ENCODE data around the gene SLC2A4.

SLC2A4 gene

DNA sequence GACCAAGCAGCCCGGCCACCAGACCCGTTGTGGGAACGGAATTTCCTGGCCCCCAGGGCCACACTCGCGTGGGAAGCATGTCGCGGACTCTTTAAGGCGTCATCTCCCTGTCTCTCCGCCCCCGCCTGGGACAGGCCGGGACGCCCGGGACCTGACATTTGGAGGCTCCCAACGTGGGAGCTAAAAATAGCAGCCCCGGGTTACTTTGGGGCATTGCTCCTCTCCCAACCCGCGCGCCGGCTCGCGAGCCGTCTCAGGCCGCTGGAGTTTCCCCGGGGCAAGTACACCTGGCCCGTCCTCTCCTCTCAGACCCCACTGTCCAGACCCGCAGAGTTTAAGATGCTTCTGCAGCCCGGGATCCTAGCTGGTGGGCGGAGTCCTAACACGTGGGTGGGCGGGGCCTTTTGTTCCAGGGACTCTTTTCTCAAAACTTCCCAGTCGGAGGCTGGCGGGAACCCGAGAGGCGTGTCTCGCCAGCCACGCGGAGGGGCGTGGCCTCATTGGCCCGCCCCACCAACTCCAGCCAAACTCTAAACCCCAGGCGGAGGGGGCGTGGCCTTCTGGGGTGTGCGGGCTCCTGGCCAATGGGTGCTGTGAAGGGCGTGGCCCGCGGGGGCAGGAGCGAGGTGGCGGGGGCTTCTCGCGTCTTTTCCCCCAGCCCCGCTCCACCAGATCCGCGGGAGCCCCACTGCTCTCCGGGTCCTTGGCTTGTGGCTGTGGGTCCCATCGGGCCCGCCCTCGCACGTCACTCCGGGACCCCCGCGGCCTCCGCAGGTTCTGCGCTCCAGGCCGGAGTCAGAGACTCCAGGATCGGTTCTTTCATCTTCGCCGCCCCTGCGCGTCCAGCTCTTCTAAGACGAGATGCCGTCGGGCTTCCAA is at the start of gene SLC2A4:
TSS of gene SLC2A4 (plus strand) at position 645 of the 879 bp plus-strand sequence. CDS start at position 862, 217 bp downstream.
- peak within 1 kb of the TSS; percentile 53 to 85 for H3K4me3 ChIP-seq (ENCODE audit: low read depth in 1 of 2, low read length in 2 of 2)

GRCh38 chr17:7232114-7232513 is 49.4 kb upstream of the SLC2A4 start:
- H3K27ac ChIP-seq (ENCODE audit: low read depth, low read length), result no peak overlapping the region
- H3K9ac ChIP-seq (ENCODE audit: low read length), result no peak overlapping the region
- H3K9me3 ChIP-seq (ENCODE audit: low read length), result no peaks in the 10 kb centered on the region
- peaks cover 33% of the 10 kb centered on the region for H3K4me1 ChIP-seq (ENCODE audit: insufficient read depth, low read length)
- no peak overlapping the region for H3K4me3 ChIP-seq (ENCODE audit: low read depth in 1 of 2, low read length in 2 of 2)
- peaks cover 57% of the 10 kb centered on the region for H3K36me3 ChIP-seq (ENCODE audit: insufficient read depth, low read length)
- H3K27me3 ChIP-seq (ENCODE audit: control insufficient read depth in 1 of 2, insufficient read depth in 2 of 2, low read length in 2 of 2), result no peaks in the 10 kb centered on the region

More for the DNA sequence above, at the start of gene SLC2A4:
- Histone ChIP-seq H3K9me3 (ENCODE audit: low read length) (no peaks in the 10 kb centered on the region), H3K36me3 (ENCODE audit: insufficient read depth, low read length) (peaks cover 27% of the 10 kb centered on the region), H3K4me1 (ENCODE audit: insufficient read depth, low read length) (peaks cover 32% of the 10 kb centered on the region), H3K27ac (ENCODE audit: low read depth, low read length) (peak within 1 kb of the TSS; percentile 92), H3K9ac (ENCODE audit: low read length) (peak within 1 kb of the TSS; percentile 81), H3K27me3 (ENCODE audit: control insufficient read depth in 1 of 2, insufficient read depth in 2 of 2, low read length in 2 of 2) (no peaks in the 10 kb centered on the region)

DNA sequence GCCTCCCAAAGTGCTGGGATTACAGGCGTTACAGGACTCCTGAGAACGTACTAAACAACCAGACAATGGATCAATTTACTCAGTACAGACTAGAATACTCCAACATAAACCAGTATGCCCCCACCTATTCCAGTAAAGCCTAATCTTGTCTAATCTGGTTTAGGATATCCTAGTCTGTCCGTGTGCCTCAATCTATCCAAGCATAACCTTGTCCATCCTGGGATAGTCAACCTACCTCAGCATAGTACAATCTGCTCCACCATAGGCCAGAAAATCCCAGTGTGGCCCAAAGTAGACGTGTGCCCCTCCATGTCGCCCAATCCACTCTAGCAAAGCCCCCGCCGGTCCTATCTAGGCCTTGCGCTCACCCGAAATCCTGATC is 47.8 kb upstream of the SLC2A4 start:
- H3K27me3 ChIP-seq (ENCODE audit: control insufficient read depth in 1 of 2, insufficient read depth in 2 of 2, low read length in 2 of 2), result no peaks in the 10 kb centered on the region
- peaks cover 37% of the 10 kb centered on the region for H3K4me1 ChIP-seq (ENCODE audit: insufficient read depth, low read length)
- H3K27ac ChIP-seq (ENCODE audit: low read depth, low read length), result peak overlapping the region; percentile 87

GRCh38 chr17:7234083-7234951 is 47.2 kb upstream of the SLC2A4 start, which contains the start of gene DVL2:
DVL2 (minus strand) TSS chr17:7234517; CDS start chr17:7234262, 255 bp downstream.
- Histone ChIP-seq H3K9ac (ENCODE audit: low read length) (peak within 1 kb of the TSS; percentile 23), H3K9me3 (ENCODE audit: low read length) (no peaks in the 10 kb centered on the region), H3K36me3 (ENCODE audit: insufficient read depth, low read length) (peaks cover 35% of the 10 kb centered on the region), H3K4me3 (ENCODE audit: low read depth in 1 of 2, low read length in 2 of 2) (peak within 1 kb of the TSS; percentile 51 to 75), H3K27me3 (ENCODE audit: control insufficient read depth in 1 of 2, insufficient read depth in 2 of 2, low read length in 2 of 2) (no peaks in the 10 kb centered on the region), H3K27ac (ENCODE audit: low read depth, low read length) (peak within 1 kb of the TSS; percentile 87), H3K4me1 (ENCODE audit: insufficient read depth, low read length) (peaks cover 37% of the 10 kb centered on the region)

More for the DNA sequence above, 47.8 kb upstream of the SLC2A4 start:
- Histone ChIP-seq H3K9me3 (ENCODE audit: low read length) (no peaks in the 10 kb centered on the region), H3K36me3 (ENCODE audit: insufficient read depth, low read length) (peaks cover 41% of the 10 kb centered on the region), H3K9ac (ENCODE audit: low read length) (peak overlapping the region; percentile 23), H3K4me3 (ENCODE audit: low read depth in 1 of 2, low read length in 2 of 2) (peak overlapping the region; percentile 51 to 75)

- H3K27ac ChIP-seq (ENCODE audit: low read depth, low read length), result no peak overlapping the region
- no peak overlapping the region for H3K4me3 ChIP-seq (ENCODE audit: low read depth in 1 of 2, low read length in 2 of 2)
- peaks cover 30% of the 10 kb centered on the region for H3K36me3 ChIP-seq (ENCODE audit: insufficient read depth, low read length)
- H3K9ac ChIP-seq (ENCODE audit: low read length), result no peak overlapping the region
- H3K27me3 ChIP-seq (ENCODE audit: control insufficient read depth in 1 of 2, insufficient read depth in 2 of 2, low read length in 2 of 2), result no peaks in the 10 kb centered on the region
- no peaks in the 10 kb centered on the region for H3K9me3 ChIP-seq (ENCODE audit: low read length)
- peaks cover 50% of the 10 kb centered on the region for H3K4me1 ChIP-seq (ENCODE audit: insufficient read depth, low read length)
Measured at GRCh38 chr17:7235693-7236665, 45.5 kb upstream of the SLC2A4 start.

GRCh38 chr17:7236808-7237207 is 44.7 kb upstream of the SLC2A4 start:
- Histone ChIP-seq H3K9me3 (ENCODE audit: low read length) (no peaks in the 10 kb centered on the region), H3K27ac (ENCODE audit: low read depth, low read length) (peak overlapping the region; percentile 87), H3K27me3 (ENCODE audit: control insufficient read depth in 1 of 2, insufficient read depth in 2 of 2, low read length in 2 of 2) (no peaks in the 10 kb centered on the region), H3K9ac (ENCODE audit: low read length) (no peak overlapping the region), H3K4me1 (ENCODE audit: insufficient read depth, low read length) (peaks cover 54% of the 10 kb centered on the region), H3K36me3 (ENCODE audit: insufficient read depth, low read length) (peaks cover 37% of the 10 kb centered on the region), H3K4me3 (ENCODE audit: low read depth in 1 of 2, low read length in 2 of 2) (no peak overlapping the region)

DNA sequence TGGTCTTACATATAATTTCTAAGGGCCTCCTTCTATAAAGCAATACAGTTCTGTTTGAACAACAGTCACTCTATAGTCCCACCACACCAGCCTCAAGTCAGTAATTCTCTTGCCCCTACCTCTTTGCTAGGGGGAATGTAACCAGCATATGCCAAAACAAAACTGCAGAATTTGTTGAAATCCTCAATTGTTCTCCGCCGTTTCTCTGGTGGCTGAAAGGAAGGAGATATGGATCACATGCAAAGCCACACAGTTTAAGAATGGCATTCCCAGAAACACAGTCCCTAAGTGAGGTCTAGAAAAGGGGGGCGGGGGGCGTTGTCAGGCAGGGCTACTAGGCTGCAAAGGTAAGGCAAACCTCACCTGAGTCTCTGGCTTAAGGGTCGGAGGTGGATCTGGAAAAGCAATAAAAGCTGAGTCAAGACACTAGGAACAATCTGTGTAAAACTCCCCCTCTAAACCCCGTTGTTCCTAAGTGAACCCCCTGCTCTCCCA is 44.2 kb upstream of the SLC2A4 start:
- H3K9ac ChIP-seq (ENCODE audit: low read length), result no peak overlapping the region
- no peaks in the 10 kb centered on the region for H3K27me3 ChIP-seq (ENCODE audit: control insufficient read depth in 1 of 2, insufficient read depth in 2 of 2, low read length in 2 of 2)
- peak overlapping the region; percentile 30 to 53 for H3K4me3 ChIP-seq (ENCODE audit: low read depth in 1 of 2, low read length in 2 of 2)
- peaks cover 49% of the 10 kb centered on the region for H3K4me1 ChIP-seq (ENCODE audit: insufficient read depth, low read length)
- H3K9me3 ChIP-seq (ENCODE audit: low read length), result no peaks in the 10 kb centered on the region
- peak overlapping the region; percentile 87 for H3K27ac ChIP-seq (ENCODE audit: low read depth, low read length)
- peaks cover 37% of the 10 kb centered on the region for H3K36me3 ChIP-seq (ENCODE audit: insufficient read depth, low read length)

- Histone ChIP-seq H3K9ac (ENCODE audit: low read length) (no peak overlapping the region), H3K36me3 (ENCODE audit: insufficient read depth, low read length) (peaks cover 37% of the 10 kb centered on the region), H3K4me1 (ENCODE audit: insufficient read depth, low read length) (peaks cover 43% of the 10 kb centered on the region), H3K27me3 (ENCODE audit: control insufficient read depth in 1 of 2, insufficient read depth in 2 of 2, low read length in 2 of 2) (no peaks in the 10 kb centered on the region), H3K27ac (ENCODE audit: low read depth, low read length) (peak overlapping the region; percentile 87), H3K9me3 (ENCODE audit: low read length) (no peaks in the 10 kb centered on the region), H3K4me3 (ENCODE audit: low read depth in 1 of 2, low read length in 2 of 2) (peak overlapping the region; percentile 30 to 53)
Measured at GRCh38 chr17:7237761-7238419, 43.6 kb upstream of the SLC2A4 start.

- Histone ChIP-seq H3K9me3 (ENCODE audit: low read length) (no peaks in the 10 kb centered on the region), H3K4me1 (ENCODE audit: insufficient read depth, low read length) (peaks cover 42% of the 10 kb centered on the region), H3K36me3 (ENCODE audit: insufficient read depth, low read length) (peaks cover 37% of the 10 kb centered on the region), H3K27me3 (ENCODE audit: control insufficient read depth in 1 of 2, insufficient read depth in 2 of 2, low read length in 2 of 2) (no peaks in the 10 kb centered on the region), H3K27ac (ENCODE audit: low read depth, low read length) (peak overlapping the region; percentile 98), H3K9ac (ENCODE audit: low read length) (peak overlapping the region; percentile 97), H3K4me3 (ENCODE audit: low read depth in 1 of 2, low read length in 2 of 2) (peak overlapping the region; percentile 90 to 99)
Measured at GRCh38 chr17:7238420-7239090, 43.0 kb upstream of the SLC2A4 start.

Measured in muscle layer of colon (tissue), 2 donors.